Immature natural killer cell (primary cell): ENCODE results near the gene SKP2. TPM values are rescaled to one million over a fixed set of nuclear protein-coding genes. Genes with fewer than 3 reads are reported as not detected.
"Not testable (repeated sequence)": the region's sequence is repeated elsewhere in the genome, so short reads cannot be mapped to it uniquely, and the experiment has no call there.

ENCODE experiments used
- DNase-seq, 3 donors: peaks; one replicate each; pipeline ENCODE4 v3.0.0; 2022; ENCODE audit warnings: mixed read lengths in 1 of 3
- H3K27ac Mint-ChIP-seq, 6 donors: one replicate each; pipeline ENCODE4 v1.8.0; 2020; ENCODE audit warnings: mixed read lengths in 6 of 6, mild to moderate bottlenecking in 5 of 6, inconsistent platforms in 4 of 6, moderate library complexity in 3 of 6
- H3K27me3 Mint-ChIP-seq, 3 donors: one replicate each; pipeline ENCODE4 v1.8.0; 2020 to 2021; ENCODE audit warnings: low read depth in 3 of 3, mild to moderate bottlenecking in 3 of 3, mixed read lengths in 3 of 3, moderate library complexity in 3 of 3, inconsistent platforms in 1 of 3
- H3K36me3 Mint-ChIP-seq, 3 donors: one replicate each; pipeline ENCODE4 v1.8.0; 2020; ENCODE audit warnings: mixed read lengths in 3 of 3, inconsistent platforms in 2 of 3, mild to moderate bottlenecking in 2 of 3
- H3K4me1 Mint-ChIP-seq, 2 donors: one replicate each; pipeline ENCODE4 v1.8.0; 2020; ENCODE audit warnings: inconsistent platforms in 2 of 2, mild to moderate bottlenecking in 2 of 2, mixed read lengths in 2 of 2, moderate library complexity in 1 of 2
- H3K4me3 Mint-ChIP-seq, 5 donors: one replicate each; pipeline ENCODE4 v1.8.0; 2020; ENCODE audit warnings: mild to moderate bottlenecking in 5 of 5, mixed read lengths in 5 of 5, inconsistent platforms in 3 of 5, moderate library complexity in 3 of 5
- H3K9me3 Mint-ChIP-seq, 6 donors: one replicate each; pipeline ENCODE4 v1.8.0; 2020; ENCODE audit warnings: mild to moderate bottlenecking in 6 of 6, mixed read lengths in 6 of 6, inconsistent platforms in 4 of 6, moderate library complexity in 3 of 6
- polyA plus RNA-seq, 3 donors: library from polyadenylated mRNA; unstranded; fragments of 300-500 nt; fragmentation: Illumina TruSeq; gene quantifications; one replicate each; pipeline ENCODE4 v1.2.3, GENCODE V29; 2021

The SKP2 gene
- polyA plus RNA-seq, 3 donors from 2014 or later: 13.8 to 22.3 (median 16.1) TPM

DNA sequence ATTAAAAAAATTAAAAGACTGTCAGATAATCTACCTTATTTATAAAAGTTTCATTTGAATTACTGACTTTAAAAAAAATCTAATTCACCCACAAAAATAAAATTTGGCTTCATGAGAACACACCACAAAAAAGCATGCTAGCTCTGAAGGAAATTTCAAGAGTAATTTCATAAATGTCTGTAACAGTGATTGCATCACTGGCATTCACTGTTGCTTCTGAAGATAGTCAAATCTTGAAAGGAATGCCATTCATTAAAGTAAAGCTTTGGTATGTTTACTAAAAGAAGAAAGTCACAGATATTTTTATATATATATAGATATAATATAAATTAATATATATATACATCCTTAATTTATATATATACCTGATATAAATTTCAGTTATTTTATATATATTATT is 46.4 kb downstream of the SKP2 start:
- Mint-ChIP-seq H3K27ac (no peak overlapping the region), H3K9me3 (no peaks in the 10 kb centered on the region), H3K27me3 (no peaks in the 10 kb centered on the region), H3K4me3 (no peak overlapping the region), H3K36me3 (peaks cover 12 to 40% (median 29%) of the 10 kb centered on the region in 3 donors), H3K4me1 (no peaks in the 10 kb centered on the region)
- DNase-seq: no peak

DNA sequence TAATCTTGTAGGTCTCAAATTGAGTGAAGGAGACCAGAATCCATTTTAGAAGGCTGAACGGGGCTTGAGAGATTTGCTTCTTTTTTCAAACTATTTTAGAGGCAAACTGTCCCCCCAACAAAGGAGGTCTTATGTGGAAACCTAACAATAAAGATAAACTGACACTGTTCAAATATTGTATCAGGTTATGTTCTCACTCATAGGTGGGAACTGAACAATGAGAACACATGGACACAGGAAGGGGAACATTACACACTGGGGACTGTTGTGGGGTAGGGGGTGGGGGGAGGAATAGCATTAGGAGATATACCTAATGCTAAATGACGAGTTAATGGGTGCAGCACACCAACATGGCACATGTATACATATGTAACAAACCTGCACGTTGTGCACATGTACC is 46.9 kb downstream of the SKP2 start:
- not testable (repeated sequence) for H3K27ac Mint-ChIP-seq, H3K4me3 Mint-ChIP-seq, DNase-seq, H3K9me3 Mint-ChIP-seq, H3K27me3 Mint-ChIP-seq, H3K4me1 Mint-ChIP-seq
- peaks cover 12 to 40% (median 32%) of the 10 kb centered on the region in 3 donors for H3K36me3 Mint-ChIP-seq

DNA sequence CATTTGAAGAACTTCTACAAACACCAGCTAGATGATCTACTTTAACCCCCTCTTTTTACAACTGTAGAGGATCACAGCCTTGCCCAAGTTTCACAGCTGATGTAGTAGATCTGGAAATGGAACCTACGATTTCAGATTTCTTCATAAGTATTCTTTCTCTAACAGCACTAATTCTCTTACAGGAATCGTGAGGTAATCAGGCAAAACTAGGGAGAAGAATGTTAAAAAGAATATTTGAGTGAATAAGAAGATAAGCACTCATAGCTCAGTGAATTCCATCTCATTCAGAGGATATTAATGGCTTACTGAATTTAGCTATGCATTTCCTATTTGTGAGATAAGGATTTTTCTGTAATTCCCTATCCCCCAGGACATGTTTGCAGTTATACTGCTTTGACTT is 47.7 kb downstream of the SKP2 start:
- Mint-ChIP-seq H3K4me3 (no peak overlapping the region), H3K27me3 (no peaks in the 10 kb centered on the region), H3K36me3 (peaks cover 12 to 37% (median 32%) of the 10 kb centered on the region in 3 donors), H3K4me1 (no peaks in the 10 kb centered on the region), H3K27ac (no peak overlapping the region), H3K9me3 (no peaks in the 10 kb centered on the region)
- no peak for DNase-seq

DNA sequence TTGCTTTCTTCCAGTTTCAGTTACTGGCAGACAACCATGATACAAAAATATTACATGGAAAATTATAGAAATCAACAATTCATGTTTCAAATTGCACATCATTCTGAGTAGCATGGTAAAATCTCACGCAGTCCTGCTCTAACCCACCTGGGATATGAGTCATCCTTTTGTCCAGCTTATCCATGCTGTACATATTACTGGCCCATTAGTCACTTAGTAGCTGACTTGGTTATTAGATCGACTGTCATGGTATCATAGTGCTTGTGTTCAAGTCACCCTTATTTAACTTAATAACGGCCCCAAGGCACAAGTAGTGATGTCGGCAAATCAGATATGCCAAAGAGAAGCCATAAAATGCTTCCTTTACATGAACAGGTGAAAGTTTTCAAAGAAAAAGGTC is 48.6 kb downstream of the SKP2 start:
- Mint-ChIP-seq H3K36me3 (peaks cover 18 to 38% (median 32%) of the 10 kb centered on the region in 3 donors), H3K9me3 (no peaks in the 10 kb centered on the region), H3K4me1 (no peaks in the 10 kb centered on the region), H3K4me3 (no peak overlapping the region), H3K27me3 (no peaks in the 10 kb centered on the region), H3K27ac (no peak overlapping the region)
- no peak for DNase-seq

DNA sequence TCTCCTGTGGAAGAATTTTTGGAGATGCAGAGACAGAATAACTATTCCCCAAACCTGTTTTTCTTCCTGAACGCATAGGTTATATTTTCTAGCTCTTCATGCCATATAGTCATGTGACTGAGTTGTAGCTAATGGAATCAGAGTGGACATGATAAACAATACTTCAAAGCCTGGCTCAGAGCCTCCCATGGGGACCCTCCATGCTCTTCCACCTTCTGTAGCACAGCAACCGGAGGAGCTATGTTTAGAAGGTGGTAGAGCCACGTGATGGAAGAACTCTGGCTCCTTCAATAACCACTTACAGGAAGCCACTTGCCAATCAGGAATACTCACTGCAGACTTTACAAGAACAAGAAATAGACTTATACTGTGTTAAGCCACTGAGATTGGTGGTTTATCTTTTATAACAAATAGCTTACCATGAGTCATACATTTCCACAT is 50.6 kb downstream of the SKP2 start:
- Mint-ChIP-seq H3K9me3 (no peaks in the 10 kb centered on the region), H3K27me3 (no peaks in the 10 kb centered on the region), H3K4me3 (no peak overlapping the region), H3K36me3 (peaks cover 17 to 30% (median 27%) of the 10 kb centered on the region in 3 donors), H3K27ac (no peak overlapping the region), H3K4me1 (no peaks in the 10 kb centered on the region)
- DNase-seq: no peak

DNA sequence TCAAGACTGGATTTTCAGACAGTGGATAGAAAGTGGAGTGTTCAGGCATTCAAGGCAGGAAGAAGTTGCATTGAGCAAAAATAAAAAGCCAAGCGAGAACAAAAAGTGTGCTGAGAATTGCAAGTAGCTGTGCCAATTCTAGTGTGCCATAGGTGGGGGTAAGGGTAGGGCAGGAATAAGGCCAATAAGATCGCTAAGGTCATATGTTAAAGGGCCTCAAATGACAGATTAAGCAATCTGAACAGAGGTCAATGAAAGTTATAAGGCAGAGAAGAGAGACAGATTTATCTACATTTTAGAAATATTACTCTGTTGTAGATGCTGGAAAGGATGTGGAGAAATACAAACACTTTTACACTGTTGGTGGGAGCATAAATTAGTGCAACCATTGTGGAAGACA is 53.4 kb downstream of the SKP2 start:
- Mint-ChIP-seq H3K4me1 (no peaks in the 10 kb centered on the region), H3K27me3 (no peaks in the 10 kb centered on the region), H3K4me3 (no peak overlapping the region), H3K36me3 (peaks cover 17 to 26% (median 22%) of the 10 kb centered on the region in 3 donors), H3K27ac (no peak overlapping the region), H3K9me3 (no peaks in the 10 kb centered on the region)
- DNase-seq: no peak

DNA sequence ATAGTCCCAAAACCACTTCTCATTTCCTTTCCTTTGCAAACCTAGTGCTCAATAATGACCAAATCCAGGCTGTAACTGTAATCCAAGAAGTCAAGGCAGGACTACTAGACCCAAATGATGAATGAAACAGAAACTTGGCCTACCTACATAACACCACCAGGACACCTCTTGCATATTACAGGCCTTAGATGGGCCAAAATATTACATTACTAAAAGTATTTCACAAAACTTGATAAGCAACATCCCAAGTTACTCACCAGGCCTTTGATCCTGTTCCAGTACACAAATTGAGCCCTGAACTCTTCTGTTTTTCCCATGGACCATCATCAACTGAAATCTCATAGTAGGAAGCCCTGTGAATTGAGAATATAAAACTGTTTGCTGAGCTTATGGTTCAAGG is 55.0 kb downstream of the SKP2 start:
- no peaks in the 10 kb centered on the region for H3K9me3 Mint-ChIP-seq
- H3K4me1 Mint-ChIP-seq: no peaks in the 10 kb centered on the region
- H3K4me3 Mint-ChIP-seq: no peak overlapping the region
- no peak for DNase-seq
- no peak overlapping the region for H3K27ac Mint-ChIP-seq
- H3K36me3 Mint-ChIP-seq: peaks cover 17 to 25% (median 23%) of the 10 kb centered on the region in 3 donors
- H3K27me3 Mint-ChIP-seq: no peaks in the 10 kb centered on the region

DNA sequence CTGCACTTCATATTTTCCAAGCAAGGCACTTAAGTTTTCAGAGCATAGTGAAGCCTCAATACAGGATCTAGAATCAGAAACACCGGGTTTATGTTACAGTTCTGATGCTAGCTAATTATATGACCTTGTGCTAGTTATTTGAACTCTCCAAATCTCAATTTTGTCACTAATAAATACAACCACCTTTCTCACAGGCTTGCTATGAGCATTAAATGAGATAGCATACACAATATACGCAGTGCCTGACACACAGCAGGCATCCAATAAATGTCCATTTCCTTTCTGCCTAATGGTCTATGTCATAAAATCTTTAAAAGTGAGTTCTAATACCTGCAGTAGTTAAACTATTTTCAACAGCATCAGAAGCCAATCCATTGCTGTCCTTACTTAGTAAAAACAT is 56.9 kb downstream of the SKP2 start:
- Mint-ChIP-seq H3K36me3 (peaks cover 21 to 29% (median 22%) of the 10 kb centered on the region in 3 donors), H3K4me1 (no peaks in the 10 kb centered on the region), H3K9me3 (no peaks in the 10 kb centered on the region), H3K27ac (no peak overlapping the region), H3K27me3 (no peaks in the 10 kb centered on the region), H3K4me3 (no peak overlapping the region)
- no peak for DNase-seq

DNA sequence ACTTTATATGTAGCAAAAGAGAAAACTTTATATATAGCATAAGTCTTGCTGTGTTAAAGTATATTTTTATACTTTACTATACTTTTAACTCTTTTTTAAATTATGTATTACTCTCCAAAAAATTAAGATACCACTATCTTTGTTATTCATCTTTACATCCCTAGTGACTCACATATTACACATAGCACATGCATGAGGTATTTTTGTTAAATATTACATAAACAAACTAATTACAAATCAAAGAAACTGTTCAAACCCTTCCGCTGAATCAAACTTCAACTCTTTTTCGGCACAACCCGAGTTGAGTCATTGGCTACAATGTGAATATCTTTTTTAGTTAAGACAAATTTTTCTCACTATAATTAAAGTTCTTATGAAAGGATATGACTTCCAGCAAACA is 57.8 kb downstream of the SKP2 start:
- no peaks in the 10 kb centered on the region for H3K4me1 Mint-ChIP-seq
- no peaks in the 10 kb centered on the region for H3K27me3 Mint-ChIP-seq
- H3K36me3 Mint-ChIP-seq: peaks cover 21 to 30% (median 24%) of the 10 kb centered on the region in 3 donors
- H3K9me3 Mint-ChIP-seq: no peaks in the 10 kb centered on the region
- DNase-seq: no peak
- H3K27ac Mint-ChIP-seq: no peak overlapping the region
- H3K4me3 Mint-ChIP-seq: no peak overlapping the region

DNA sequence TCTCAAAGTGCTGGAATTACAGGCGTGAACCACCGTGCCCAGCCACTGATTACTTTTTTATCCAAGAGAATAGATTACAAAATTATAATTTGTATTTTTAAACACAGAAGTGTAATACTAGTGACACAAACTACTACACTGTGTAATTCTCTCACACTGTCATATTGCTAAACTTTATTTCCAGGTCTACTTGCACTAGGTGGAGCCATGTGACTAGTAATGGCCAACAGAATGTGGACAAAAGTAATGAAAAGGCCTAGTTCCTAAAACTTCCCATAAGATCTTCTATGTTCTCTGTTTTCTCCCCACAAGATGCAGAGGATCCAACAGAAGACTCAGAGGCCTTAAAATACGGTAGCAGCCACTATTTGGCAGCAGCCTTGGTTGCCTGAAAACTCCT is 62.5 kb downstream of the SKP2 start:
- Mint-ChIP-seq H3K36me3 (peaks cover 8 to 36% (median 17%) of the 10 kb centered on the region in 3 donors), H3K9me3 (no peaks in the 10 kb centered on the region), H3K27ac (no peak overlapping the region), H3K4me3 (no peak overlapping the region), H3K4me1 (no peaks in the 10 kb centered on the region), H3K27me3 (no peaks in the 10 kb centered on the region)
- DNase-seq: no peak

DNA sequence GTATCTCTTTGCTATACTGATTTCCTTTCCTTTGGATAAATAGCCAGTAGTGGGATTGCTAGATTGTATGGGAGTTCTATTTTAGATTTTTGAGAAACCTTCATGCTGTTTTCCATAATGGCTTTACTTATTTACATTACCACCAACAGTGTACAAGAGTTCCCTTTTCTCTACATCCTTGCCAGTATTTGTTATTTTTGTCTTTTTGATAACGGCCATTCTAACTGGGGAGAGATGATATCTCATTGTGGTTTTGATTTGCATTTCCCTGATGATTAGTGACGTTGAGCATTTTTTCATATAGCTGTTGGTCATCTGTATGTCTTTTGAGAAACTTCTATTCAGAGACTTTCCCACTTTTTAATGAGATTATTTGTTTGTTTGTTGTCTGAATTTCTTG is 64.0 kb downstream of the SKP2 start:
- H3K4me3 Mint-ChIP-seq: no peak overlapping the region
- no peaks in the 10 kb centered on the region for H3K4me1 Mint-ChIP-seq
- no peak for DNase-seq
- no peak overlapping the region for H3K27ac Mint-ChIP-seq
- H3K27me3 Mint-ChIP-seq: no peaks in the 10 kb centered on the region
- H3K36me3 Mint-ChIP-seq: peaks cover 14 to 40% (median 15%) of the 10 kb centered on the region in 3 donors
- no peaks in the 10 kb centered on the region for H3K9me3 Mint-ChIP-seq

DNA sequence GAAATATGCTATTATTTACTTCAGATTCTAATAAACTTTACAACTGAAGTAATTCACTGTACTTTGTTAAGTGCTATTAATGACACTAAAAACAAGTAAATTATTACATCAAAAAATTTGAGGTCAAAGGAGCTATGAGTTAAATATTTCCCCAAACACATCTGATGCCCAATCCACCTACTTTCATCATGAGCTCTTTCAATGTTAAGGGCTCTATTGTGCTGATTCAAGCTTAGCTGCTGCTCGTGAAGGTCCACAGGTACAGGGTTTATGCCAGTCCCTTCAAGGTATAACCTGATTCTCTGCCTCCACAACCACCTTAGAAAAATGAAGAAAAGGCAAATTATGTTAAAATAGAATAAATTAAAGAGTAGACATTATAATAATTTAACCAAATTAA is 65.7 kb downstream of the SKP2 start:
- DNase-seq: no peak
- Mint-ChIP-seq H3K27ac (no peak overlapping the region), H3K27me3 (no peaks in the 10 kb centered on the region), H3K4me3 (no peak overlapping the region), H3K9me3 (no peaks in the 10 kb centered on the region), H3K36me3 (peaks cover 12 to 35% (median 19%) of the 10 kb centered on the region in 3 donors), H3K4me1 (no peaks in the 10 kb centered on the region)

DNA sequence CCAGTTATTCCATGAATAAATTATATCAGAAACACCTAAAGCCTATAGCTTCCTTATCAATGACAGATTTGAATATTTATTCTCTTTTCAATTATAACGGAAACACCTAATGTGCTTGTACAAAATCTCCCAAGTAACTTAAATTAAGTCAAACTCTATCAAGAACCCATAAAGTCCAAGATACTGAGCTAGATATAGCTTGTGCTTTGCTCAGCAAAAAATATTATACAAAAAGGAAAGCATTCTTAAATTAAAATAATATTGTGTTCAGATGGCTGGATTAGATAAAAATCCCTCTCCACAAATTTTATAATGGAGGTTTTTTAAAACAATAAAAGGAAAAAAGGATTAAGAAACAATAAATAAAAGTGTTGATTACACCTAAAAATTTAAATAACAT is 66.1 kb downstream of the SKP2 start:
- Mint-ChIP-seq H3K27ac (no peak overlapping the region), H3K36me3 (peaks cover 10 to 31% (median 19%) of the 10 kb centered on the region in 3 donors), H3K27me3 (no peaks in the 10 kb centered on the region), H3K4me1 (no peaks in the 10 kb centered on the region), H3K9me3 (no peaks in the 10 kb centered on the region), H3K4me3 (no peak overlapping the region)
- no peak for DNase-seq

DNA sequence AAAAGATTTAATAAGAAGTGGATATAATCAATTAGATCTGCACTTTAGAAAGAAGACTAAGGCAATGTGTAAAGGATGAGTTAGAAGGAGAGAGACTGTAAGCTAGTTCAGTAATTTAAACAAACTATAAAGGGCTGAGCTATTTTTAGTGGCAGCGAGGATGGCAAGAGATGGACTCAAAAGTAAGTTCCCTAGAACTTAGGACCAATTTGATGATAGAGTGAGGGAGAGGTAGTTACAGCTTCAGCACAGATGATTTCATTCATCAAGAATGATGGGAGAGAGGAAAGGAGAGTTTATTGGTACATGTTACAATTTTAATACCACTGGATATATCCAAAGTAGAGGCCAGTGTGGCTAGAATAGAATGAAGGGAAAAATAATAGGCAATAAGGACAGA is 70.7 kb downstream of the SKP2 start:
- Mint-ChIP-seq H3K9me3 (no peaks in the 10 kb centered on the region), H3K36me3 (peaks cover 14 to 16% (median 16%) of the 10 kb centered on the region in 3 donors)
- DNase-seq: no peak

DNA sequence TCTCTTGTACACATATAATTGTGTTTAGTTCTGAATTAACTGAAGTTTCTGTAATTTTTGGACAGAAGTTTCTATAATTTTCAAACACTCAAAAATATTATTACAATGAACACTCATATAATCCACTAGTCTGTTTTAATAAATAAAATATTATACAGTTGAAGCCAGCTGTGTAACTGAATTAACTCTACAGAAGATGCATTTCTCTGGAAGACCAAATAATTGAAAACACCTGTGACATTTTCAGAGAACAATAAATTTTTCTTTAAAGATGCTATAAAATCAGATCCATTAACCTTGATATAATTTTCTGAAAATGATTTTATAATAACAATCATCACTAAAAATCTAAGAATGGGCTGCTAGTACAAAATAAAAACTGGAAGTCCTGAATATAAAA is 75.1 kb downstream of the SKP2 start:
- no peak overlapping the region for H3K27ac Mint-ChIP-seq
- H3K4me3 Mint-ChIP-seq: no peak overlapping the region
- no peaks in the 10 kb centered on the region for H3K27me3 Mint-ChIP-seq
- no peaks in the 10 kb centered on the region for H3K4me1 Mint-ChIP-seq
- DNase-seq: no peak
- peaks cover 6 to 7% (median 7%) of the 10 kb centered on the region in 3 donors for H3K36me3 Mint-ChIP-seq
- no peaks in the 10 kb centered on the region for H3K9me3 Mint-ChIP-seq

More for the DNA sequence above, 70.7 kb downstream of the SKP2 start:
- no peaks in the 10 kb centered on the region for H3K27me3 Mint-ChIP-seq
- no peak overlapping the region for H3K27ac Mint-ChIP-seq
- H3K4me3 Mint-ChIP-seq: no peak overlapping the region
- no peaks in the 10 kb centered on the region for H3K4me1 Mint-ChIP-seq
